Stomach smooth muscle (tissue), 2 donors: ENCODE data around the gene TPM1.

Experiments
- H3K27ac ChIP-seq: one replicate; pipeline ENCODE4 v1.7.0; 2013; ENCODE audit warnings: mild to moderate bottlenecking, low read length, inconsistent platforms
- H3K27me3 ChIP-seq, 2 donors: one replicate each; pipeline ENCODE4 v1.7.0; 2013; ENCODE audit warnings: low read length in 2 of 2; ENCODE audit not compliant: insufficient read depth in 2 of 2, control insufficient read depth in 1 of 2
- H3K36me3 ChIP-seq, 2 donors: one replicate each; pipeline ENCODE4 v1.7.0; 2013; ENCODE audit warnings: low read length in 2 of 2; ENCODE audit not compliant: control insufficient read depth in 2 of 2, insufficient read depth in 2 of 2
- H3K4me1 ChIP-seq: one replicate; pipeline ENCODE4 v1.7.0; 2013; ENCODE audit warnings: low read length; ENCODE audit not compliant: control insufficient read depth, insufficient read depth
- H3K4me3 ChIP-seq, 2 donors: one replicate each; pipeline ENCODE4 v1.7.0; 2013; ENCODE audit warnings: low read length in 2 of 2
- H3K9ac ChIP-seq, 2 donors: one replicate each; pipeline ENCODE4 v1.7.0; 2013; ENCODE audit warnings: low read length in 2 of 2, mild to moderate bottlenecking in 1 of 2
- H3K9me3 ChIP-seq, 2 donors: one replicate each; pipeline ENCODE4 v1.7.0; 2013; ENCODE audit warnings: low read length in 2 of 2; ENCODE audit not compliant: control insufficient read depth in 2 of 2
- donor health status: healthy.
- donor health status: Pancreatic carcinoma.

TPM1 gene

DNA sequence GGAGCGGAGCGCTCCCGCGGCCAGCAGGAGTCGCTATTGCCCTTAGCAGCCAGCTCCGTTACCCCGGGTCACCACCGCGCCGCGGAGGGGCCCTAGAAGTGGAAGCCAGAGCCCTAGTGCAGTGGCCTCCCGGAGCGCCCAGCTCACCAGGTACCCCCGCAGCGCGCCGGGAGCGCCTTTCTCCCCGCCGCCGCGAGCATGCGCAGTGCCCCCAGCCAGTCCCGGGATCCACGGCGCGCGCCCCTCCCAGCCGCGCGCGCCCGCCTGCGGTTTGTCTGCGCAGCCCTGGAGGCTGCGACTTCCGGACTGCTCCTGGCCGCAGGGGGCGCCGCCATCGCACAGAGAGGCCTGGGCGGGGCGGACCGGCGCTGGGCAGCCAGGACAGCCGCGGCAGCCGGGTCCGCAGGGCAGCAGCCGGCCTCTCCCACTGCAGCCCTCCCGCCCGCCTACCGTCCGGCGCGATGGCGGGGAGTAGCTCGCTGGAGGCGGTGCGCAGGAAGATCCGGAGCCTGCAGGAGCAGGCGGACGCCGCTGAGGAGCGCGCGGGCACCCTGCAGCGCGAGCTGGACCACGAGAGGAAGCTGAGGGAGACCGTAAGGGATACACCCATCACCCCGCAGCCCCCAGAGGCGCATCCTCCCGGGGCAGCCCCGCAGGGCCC lies 5.7 kb downstream of the TPM1 start:
- H3K27ac ChIP-seq, result peak overlapping the region; percentile 98
- peaks cover 49% of the 10 kb centered on the region for H3K4me1 ChIP-seq
- H3K9ac ChIP-seq, result peak overlapping the region; percentile 43 to 99
- H3K9me3 ChIP-seq, result no peaks in the 10 kb centered on the region
- peaks cover 25 to 52% of the 10 kb centered on the region in 2 donors for H3K36me3 ChIP-seq
- H3K27me3 ChIP-seq, result no peaks in the 10 kb centered on the region
- H3K4me3 ChIP-seq, result peak overlapping the region; percentile 97 to 98

- Histone ChIP-seq H3K4me1 (peaks cover 54% of the 10 kb centered on the region), H3K36me3 (peaks cover 25 to 48% of the 10 kb centered on the region in 2 donors)
Observed at GRCh38 chr15:63048776-63049665, 6.5 kb downstream of the TPM1 start.

DNA sequence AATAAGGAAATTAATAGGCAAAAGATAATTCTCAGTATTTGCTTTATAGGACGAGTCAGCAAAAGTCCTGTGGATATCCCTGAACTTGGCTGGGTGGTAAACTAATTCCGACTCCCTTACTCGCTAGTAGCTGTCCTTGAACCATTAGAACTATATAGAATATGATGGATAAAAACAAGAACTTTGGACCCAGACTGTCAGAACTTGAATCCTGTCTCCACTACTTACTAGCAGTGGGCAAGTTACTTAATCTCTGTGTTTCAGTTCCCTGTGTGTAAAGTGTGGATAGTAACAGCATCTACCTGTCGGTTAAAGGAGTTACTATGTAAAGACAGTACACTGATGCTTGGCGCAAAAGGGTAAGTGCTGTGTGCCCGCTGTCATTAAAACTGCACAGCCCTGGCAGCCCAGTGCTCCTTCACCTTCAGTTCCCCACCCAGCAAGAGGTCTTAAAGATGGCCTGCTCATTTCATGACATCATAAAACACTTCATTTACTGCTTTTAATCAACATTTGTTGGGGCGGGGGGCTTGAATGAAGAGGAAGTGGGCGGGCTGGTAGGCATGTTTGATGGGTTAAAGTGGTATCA lies 7.3 kb downstream of the TPM1 start:
- peak overlapping the region; percentile 43 to 99 for H3K9ac ChIP-seq
- H3K4me3 ChIP-seq, result peak overlapping the region; percentile 97 to 98
- H3K9me3 ChIP-seq, result no peaks in the 10 kb centered on the region
- peak overlapping the region; percentile 98 for H3K27ac ChIP-seq
- H3K27me3 ChIP-seq, result no peaks in the 10 kb centered on the region
- H3K36me3 ChIP-seq, result peaks cover 21 to 44% of the 10 kb centered on the region in 2 donors
- H3K4me1 ChIP-seq, result peaks cover 57% of the 10 kb centered on the region

More at GRCh38 chr15:63048776-63049665, 6.5 kb downstream of the TPM1 start:
- Histone ChIP-seq H3K9me3 (no peaks in the 10 kb centered on the region), H3K9ac (peak overlapping the region; percentile 43 to 99), H3K4me3 (peak overlapping the region; percentile 97 to 98), H3K27ac (peak overlapping the region; percentile 98), H3K27me3 (no peaks in the 10 kb centered on the region)

GRCh38 chr15:63050731-63051155 lies 8.2 kb downstream of the TPM1 start:
- Histone ChIP-seq H3K9me3 (no peaks in the 10 kb centered on the region), H3K4me3 (peak overlapping the region; percentile 97 to 98), H3K36me3 (peaks cover 28 to 50% of the 10 kb centered on the region in 2 donors), H3K4me1 (peaks cover 65% of the 10 kb centered on the region), H3K27ac (peak overlapping the region; percentile 98), H3K27me3 (no peaks in the 10 kb centered on the region), H3K9ac (peak overlapping the region; percentile 37 to 99)

DNA sequence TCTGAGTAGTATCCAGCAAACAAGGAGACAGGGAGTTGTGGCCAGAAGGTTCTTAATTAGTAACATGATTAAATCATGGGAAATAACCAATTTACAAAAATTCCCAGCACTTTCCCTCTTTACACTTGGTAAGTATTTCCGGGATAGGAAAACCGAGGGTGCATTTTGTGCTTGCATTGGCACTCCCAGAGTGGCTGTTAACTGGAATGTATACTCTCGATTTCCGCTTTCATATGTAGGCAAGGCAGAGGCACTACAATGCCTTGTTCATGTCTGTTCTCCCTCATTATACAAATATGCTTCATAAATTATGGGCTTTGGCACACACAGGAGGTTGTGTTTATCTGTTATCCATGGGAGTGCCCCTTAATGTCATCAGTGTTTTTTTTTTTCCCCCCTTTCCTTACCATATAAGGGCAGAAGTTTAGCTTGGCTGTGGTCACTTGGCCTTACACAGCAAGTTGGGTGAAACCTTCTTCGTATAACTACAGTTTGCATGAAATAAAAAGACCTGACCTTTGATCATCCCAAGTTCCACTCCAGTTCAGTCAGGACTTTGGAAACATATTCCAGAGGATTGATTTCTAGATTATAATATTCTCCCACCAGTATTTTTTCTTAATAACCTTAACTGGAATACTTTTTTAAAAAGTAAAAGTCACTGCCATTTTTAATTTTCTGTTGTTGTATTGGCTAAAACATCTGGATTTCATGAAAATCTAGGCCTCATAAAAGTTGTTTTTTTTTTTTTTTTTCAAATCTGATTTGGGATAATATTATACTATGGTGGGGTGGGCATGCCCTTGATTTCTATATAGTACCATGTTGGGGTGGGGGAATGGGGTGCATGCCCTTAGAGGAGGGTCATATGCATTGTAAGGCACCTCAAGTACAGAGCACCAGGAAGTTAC lies 8.9 kb downstream of the TPM1 start:
- H3K9ac ChIP-seq, result peak overlapping the region; percentile 48 to 99
- H3K9me3 ChIP-seq, result no peaks in the 10 kb centered on the region
- no peaks in the 10 kb centered on the region for H3K27me3 ChIP-seq
- peaks cover 71% of the 10 kb centered on the region for H3K4me1 ChIP-seq
- H3K36me3 ChIP-seq, result peaks cover 33 to 47% of the 10 kb centered on the region in 2 donors
- H3K4me3 ChIP-seq, result peak overlapping the region; percentile 52 to 98
- peak overlapping the region; percentile 98 for H3K27ac ChIP-seq

DNA sequence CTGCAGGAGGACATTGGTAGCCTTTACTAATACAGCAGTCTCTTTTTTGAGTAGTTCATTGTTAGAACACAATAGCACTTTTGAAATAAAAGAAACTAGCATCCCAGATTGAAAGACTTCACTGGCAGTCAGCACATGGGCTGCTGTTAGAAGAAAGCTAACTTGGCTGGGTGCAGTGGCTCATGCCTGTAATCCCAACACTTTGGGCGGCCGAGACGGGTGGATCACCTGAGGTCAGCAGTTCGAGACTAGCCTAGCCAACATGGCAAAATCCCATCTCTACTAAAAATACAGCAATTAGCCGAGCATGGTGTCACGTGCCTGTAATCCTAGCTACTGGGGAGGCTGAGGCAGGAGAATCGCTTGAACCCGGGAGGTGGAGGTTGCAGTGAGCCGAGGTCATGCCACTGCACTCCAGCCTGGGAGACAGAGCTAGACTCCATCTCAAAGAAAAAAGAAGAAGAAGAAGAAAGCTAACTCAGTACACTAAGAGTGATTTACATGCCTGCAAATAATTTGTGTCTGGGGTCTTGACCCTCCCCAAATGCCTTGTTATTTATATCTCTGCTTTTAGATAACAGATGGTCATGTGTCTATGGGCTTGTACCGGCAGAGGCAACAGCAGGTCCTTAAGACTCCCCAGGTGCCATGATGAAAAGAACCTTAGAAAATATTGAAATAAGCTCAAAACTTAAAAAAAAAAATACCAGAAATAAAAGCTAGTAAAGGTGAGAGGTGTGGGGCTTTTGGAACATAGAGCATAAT lies 9.7 kb downstream of the TPM1 start:
- Histone ChIP-seq H3K27me3 (no peaks in the 10 kb centered on the region), H3K9ac (peak overlapping the region; percentile 48 to 99), H3K4me3 (peak overlapping the region; percentile 23 to 52), H3K36me3 (peaks cover 36 to 47% of the 10 kb centered on the region in 2 donors), H3K9me3 (no peaks in the 10 kb centered on the region), H3K27ac (peak overlapping the region; percentile 98), H3K4me1 (peaks cover 70% of the 10 kb centered on the region)

GRCh38 chr15:63052961-63053698 lies 10.6 kb downstream of the TPM1 start:
- peak overlapping the region; percentile 2 to 60 for H3K4me3 ChIP-seq
- peak overlapping the region; percentile 68 to 99 for H3K9ac ChIP-seq
- H3K27me3 ChIP-seq, result no peaks in the 10 kb centered on the region
- H3K4me1 ChIP-seq, result peaks cover 75% of the 10 kb centered on the region
- H3K36me3 ChIP-seq, result peaks cover 41 to 52% of the 10 kb centered on the region in 2 donors
- H3K9me3 ChIP-seq, result no peaks in the 10 kb centered on the region
- H3K27ac ChIP-seq, result peak overlapping the region; percentile 98

GRCh38 chr15:63054281-63054683 lies 11.7 kb downstream of the TPM1 start:
- Histone ChIP-seq H3K4me1 (peaks cover 73% of the 10 kb centered on the region), H3K9ac (peak overlapping the region; percentile 45 to 55), H3K27ac (peak overlapping the region; percentile 98), H3K9me3 (no peaks in the 10 kb centered on the region), H3K4me3 (peak overlapping the region in 1 of 2 donors; percentile 47), H3K27me3 (no peaks in the 10 kb centered on the region), H3K36me3 (peaks cover 48 to 61% of the 10 kb centered on the region in 2 donors)

GRCh38 chr15:63054985-63055384 lies 12.4 kb downstream of the TPM1 start:
- H3K36me3 ChIP-seq, result peaks cover 51 to 65% of the 10 kb centered on the region in 2 donors

More at GRCh38 chr15:63054985-63055384, 12.4 kb downstream of the TPM1 start:
- Histone ChIP-seq H3K9ac (peak overlapping the region in 1 of 2 donors; percentile 30), H3K27me3 (no peaks in the 10 kb centered on the region), H3K9me3 (no peaks in the 10 kb centered on the region), H3K4me1 (peaks cover 76% of the 10 kb centered on the region), H3K27ac (peak overlapping the region; percentile 53), H3K4me3 (peak overlapping the region in 1 of 2 donors; percentile 40)
